ENCODE measurements around the gene ERCC6.

GRCh38 chr10:49521062-49521461 lies 17.9 kb downstream of the ERCC6 start:
- no peak for TF ChIP-seq POLR2AphosphoS5 (IDR thresholded peaks at IDR 0.05; ENCODE audit: low read depth, low read length)
- no peak for TF ChIP-seq TAF1 (IDR thresholded peaks at IDR 0.05; ENCODE audit: low read depth, low read length)
- TF ChIP-seq POLR2A (IDR thresholded peaks at IDR 0.05; ENCODE audit: low read depth, low read length), result no peak
- no peak for TF ChIP-seq POU2F2 (IDR thresholded peaks at IDR 0.05; ENCODE audit: low read depth, low read length)
- no peak for TF ChIP-seq SPI1 (IDR thresholded peaks at IDR 0.05; ENCODE audit: low read depth, low read length)

All from GM12891 (cell line).